ENCODE results near the gene ORC4.

Gene ORC4

GRCh38 chr2:147884830-147885229, 135.7 kb downstream of the ORC4 start:
- no peak overlapping the region for H3K27ac ChIP-seq
- TF ChIP-seq CTCF (conservative IDR thresholded peaks at IDR 0.05; ENCODE audit: low read depth) = no peak
- POLR2A ChIA-PET (ENCODE audit: low non-redundant PET) = no interaction called here
- CTCF ChIA-PET = no interaction called here
- DNase-seq (ENCODE audit: low spot score) = no peak

GRCh38 chr2:147882631-147883030, 137.9 kb downstream of the ORC4 start:
- ChIA-PET POLR2A (ENCODE audit: low non-redundant PET) (no interaction called here), CTCF (no interaction called here)
- DNase-seq (ENCODE audit: low spot score) = no peak
- no peak overlapping the region for H3K27ac ChIP-seq
- no peak for TF ChIP-seq CTCF (conservative IDR thresholded peaks at IDR 0.05; ENCODE audit: low read depth)
